BE2C (cell line): ENCODE measurements around the gene FCSK.

Source experiments
- DNase-seq: peaks from one replicate; pipeline ENCODE4 v3.0.0-alpha.2; 2020
- H3K27me3 ChIP-seq: fragments of 250-450 bp; sonication (Bioruptor Pico); 2 replicates; pipeline ENCODE4 v1.5.1; 2020; ENCODE audit warnings: mild to moderate bottlenecking
- H3K36me3 ChIP-seq: fragments of 250-450 bp; sonication (Bioruptor Pico); 2 replicates; pipeline ENCODE4 v1.5.1; 2020; ENCODE audit warnings: mild to moderate bottlenecking
- H3K4me1 ChIP-seq: fragments of 250-450 bp; sonication (Bioruptor Pico); 2 replicates; pipeline ENCODE4 v1.5.1; 2020
- H3K4me3 ChIP-seq: 2 replicates; pipeline ENCODE4 v1.5.1; 2011; ENCODE audit warnings: low read depth, low read length
- H3K9me3 ChIP-seq: fragments of 250-450 bp; sonication (Bioruptor Pico); 2 replicates; pipeline ENCODE4 v1.5.1; 2020
- TF ChIP-seq, protein P1 (sequence below): IDR thresholded peaks from 2 replicates; pipeline ENCODE4 v1.5.1; 2012; ENCODE audit warnings: mild to moderate bottlenecking, low read depth, low read length

The FCSK gene

DNA sequence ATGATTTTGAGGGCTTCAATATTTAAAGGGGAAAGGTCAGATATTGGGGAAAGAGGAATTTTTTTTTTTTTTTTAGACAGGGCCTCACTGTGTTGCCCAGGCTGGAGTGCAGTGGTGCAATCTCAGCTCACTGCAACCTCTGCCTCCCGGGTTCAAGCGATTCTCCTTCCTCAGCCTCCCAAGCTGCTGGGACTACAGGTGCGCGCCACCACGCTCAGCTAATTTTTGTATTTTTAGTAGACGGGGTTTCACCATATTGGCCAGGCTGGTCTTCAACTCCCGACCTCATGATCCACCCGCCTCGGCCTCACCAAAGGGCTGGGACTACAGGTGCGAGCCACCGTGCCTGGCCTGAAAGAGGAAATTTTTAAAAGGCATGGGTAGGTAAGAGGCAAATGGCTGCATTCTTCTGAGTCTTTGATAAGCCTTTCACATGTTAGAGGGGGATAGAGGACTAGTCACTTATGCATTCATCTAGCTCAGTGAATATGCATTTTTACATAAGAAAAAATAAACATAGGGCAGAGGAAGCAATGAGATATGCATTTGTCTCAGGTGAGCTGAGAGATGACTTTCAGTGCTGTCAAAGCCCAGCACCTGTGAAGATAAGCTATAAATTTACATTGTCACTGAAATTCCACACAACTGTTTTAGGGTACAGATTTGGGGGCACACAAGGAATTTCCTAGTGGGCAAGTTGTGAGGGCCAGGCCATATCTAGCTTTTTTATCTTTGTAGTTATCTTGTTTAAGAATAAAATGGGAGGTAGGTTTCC, 1.1 kb upstream of the FCSK start:
- H3K4me3 ChIP-seq = peak overlapping the region; percentile 73
- no peaks in the 10 kb centered on the region for H3K9me3 ChIP-seq
- H3K4me1 ChIP-seq = no peaks in the 10 kb centered on the region
- TF ChIP-seq, protein P1, sequence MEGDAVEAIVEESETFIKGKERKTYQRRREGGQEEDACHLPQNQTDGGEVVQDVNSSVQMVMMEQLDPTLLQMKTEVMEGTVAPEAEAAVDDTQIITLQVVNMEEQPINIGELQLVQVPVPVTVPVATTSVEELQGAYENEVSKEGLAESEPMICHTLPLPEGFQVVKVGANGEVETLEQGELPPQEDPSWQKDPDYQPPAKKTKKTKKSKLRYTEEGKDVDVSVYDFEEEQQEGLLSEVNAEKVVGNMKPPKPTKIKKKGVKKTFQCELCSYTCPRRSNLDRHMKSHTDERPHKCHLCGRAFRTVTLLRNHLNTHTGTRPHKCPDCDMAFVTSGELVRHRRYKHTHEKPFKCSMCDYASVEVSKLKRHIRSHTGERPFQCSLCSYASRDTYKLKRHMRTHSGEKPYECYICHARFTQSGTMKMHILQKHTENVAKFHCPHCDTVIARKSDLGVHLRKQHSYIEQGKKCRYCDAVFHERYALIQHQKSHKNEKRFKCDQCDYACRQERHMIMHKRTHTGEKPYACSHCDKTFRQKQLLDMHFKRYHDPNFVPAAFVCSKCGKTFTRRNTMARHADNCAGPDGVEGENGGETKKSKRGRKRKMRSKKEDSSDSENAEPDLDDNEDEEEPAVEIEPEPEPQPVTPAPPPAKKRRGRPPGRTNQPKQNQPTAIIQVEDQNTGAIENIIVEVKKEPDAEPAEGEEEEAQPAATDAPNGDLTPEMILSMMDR = no peak
- H3K27me3 ChIP-seq = no peaks in the 10 kb centered on the region
- H3K36me3 ChIP-seq = no peaks in the 10 kb centered on the region
- no peak for DNase-seq

DNA sequence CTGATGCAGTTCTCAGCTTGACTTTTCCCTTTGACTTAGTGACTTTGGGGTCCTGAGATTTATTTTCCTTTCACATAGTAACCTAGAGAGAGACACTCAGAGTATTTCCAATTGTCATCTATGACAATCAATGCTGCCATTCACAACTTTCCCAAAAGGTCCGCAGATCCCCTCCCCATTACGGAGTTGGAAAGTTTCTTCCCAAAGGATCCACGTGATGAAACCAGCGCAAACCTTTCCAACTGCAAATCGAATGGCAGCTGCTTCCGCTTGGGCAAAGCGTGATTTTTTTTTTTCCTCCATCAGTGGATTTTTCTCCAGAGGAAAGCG, 538 bp upstream of the FCSK start:
- H3K4me3 ChIP-seq = peak overlapping the region; percentile 73
- no peaks in the 10 kb centered on the region for H3K36me3 ChIP-seq
- H3K27me3 ChIP-seq = no peaks in the 10 kb centered on the region
- TF ChIP-seq, protein P1 = no peak
- no peaks in the 10 kb centered on the region for H3K4me1 ChIP-seq
- no peaks in the 10 kb centered on the region for H3K9me3 ChIP-seq
- DNase-seq = peak; percentile 38

DNA sequence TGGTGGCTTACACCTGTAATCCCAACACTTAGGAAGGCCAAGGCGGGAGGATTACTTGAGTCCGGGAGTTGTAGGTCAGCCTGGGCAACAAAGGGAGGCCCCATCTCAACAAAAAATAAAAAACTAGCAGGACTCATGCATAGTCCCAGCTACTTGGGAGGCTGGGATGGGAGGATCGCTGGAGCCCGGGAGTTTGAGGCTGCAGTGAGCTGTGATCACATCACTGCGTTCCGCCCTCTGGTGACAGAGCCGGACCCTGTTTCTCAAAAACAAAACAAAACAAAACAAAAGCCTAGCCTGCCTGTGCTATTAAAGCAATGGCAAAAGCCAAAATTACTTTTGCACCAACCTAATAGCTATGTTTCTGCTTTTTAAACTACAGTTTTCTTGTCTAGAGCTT, 1.5 kb downstream of the FCSK start:
- TF ChIP-seq, protein P1 = no peak
- no peaks in the 10 kb centered on the region for H3K36me3 ChIP-seq
- H3K27me3 ChIP-seq = no peaks in the 10 kb centered on the region
- no peak for DNase-seq
- 0 out of 2 replicates have a peak, but pooled peaks cover 3% of the 10 kb centered on the region for H3K4me1 ChIP-seq
- no peaks in the 10 kb centered on the region for H3K9me3 ChIP-seq
- H3K4me3 ChIP-seq = no peak overlapping the region

DNA sequence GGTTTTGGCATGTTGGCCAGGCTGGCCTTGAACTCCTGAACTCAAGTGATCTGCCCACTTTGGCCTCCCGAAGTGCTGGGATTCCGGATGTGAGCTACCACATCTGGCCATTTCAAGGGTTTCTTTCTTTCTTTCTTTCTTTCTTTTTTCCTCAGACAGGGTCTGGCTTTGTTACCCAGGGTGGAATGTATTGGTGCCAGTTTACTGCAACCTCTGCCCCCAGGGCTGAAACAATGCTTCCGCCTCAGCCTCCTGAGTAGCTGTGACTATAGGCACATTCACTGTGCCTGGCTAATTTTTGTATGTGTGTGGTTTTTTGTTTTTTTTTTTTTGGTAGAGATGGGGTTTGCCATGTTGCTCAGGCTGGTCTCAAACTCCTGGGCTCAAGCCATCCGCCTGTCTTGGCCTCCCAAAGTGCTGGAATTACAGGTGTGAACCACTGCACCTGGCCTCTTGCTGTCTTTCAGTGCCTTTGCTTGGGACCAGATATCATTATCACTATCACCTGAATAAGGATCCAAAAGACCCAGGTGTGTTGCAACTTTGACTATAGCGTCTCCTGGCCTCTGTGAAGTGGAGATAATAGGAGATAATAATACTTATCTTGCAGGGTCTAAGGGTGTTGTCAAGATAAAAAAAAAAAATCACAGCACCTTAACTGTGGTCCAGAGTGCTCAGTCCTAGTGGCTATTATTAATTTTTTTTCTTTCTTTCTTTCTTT, 3.2 kb downstream of the FCSK start:
- TF ChIP-seq, protein P1 = no peak

DNA sequence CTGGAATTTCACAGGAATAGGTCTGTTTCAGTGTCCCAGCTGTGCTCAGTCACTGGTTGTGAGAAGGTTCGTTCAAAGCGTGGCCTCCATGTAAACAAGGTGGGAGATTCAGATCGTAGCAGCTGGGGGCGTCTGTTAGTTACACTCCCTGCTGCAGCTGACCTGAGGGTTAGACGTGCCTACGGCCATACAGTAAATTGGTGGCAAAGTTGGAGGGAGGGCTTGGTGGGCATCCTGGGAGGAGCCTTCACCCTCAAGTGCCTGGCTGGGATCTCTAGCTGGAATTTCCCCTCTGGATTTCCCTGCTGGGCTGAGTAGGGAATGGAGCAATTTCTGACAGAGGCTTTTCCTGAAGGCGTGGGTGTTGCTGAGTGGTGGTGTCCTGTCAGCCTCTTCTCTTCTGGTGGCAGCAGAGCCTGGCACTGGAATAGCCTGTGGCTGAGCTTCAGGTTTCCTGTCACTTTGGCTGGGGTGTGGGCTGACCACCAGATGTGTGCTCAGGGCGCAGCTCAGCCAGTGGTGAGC, 6.4 kb downstream of the FCSK start:
- H3K4me3 ChIP-seq = no peak overlapping the region
- H3K36me3 ChIP-seq = peaks cover 6% of the 10 kb centered on the region
- H3K4me1 ChIP-seq = 0 out of 2 replicates have a peak, but pooled peaks cover 3% of the 10 kb centered on the region
- no peaks in the 10 kb centered on the region for H3K9me3 ChIP-seq
- no peaks in the 10 kb centered on the region for H3K27me3 ChIP-seq
- TF ChIP-seq, protein P1 = no peak
- DNase-seq = peak; percentile 39

More for the DNA sequence above, 3.2 kb downstream of the FCSK start:
- Histone ChIP-seq H3K4me3 (no peak overlapping the region), H3K36me3 (no peaks in the 10 kb centered on the region), H3K4me1 (0 out of 2 replicates have a peak, but pooled peaks cover 3% of the 10 kb centered on the region), H3K9me3 (no peaks in the 10 kb centered on the region), H3K27me3 (no peaks in the 10 kb centered on the region)
- no peak for DNase-seq
